BJ (cell line): ENCODE measurements around the gene ADGRV1. TPM values are rescaled to one million over a fixed set of nuclear protein-coding genes. Genes with fewer than 3 reads are reported as not detected.

Source experiments
- CTCF ChIA-PET: fragments of 350-600 bp; formaldehyde crosslinking; extraction: SDS; loops from one replicate; lab custom pipeline; 2021; ENCODE audit warnings: antibody characterized with exemption, inconsistent platforms; lab: Yijun Ruan, JAX
- POLR2A ChIA-PET: fragments of 300-600 bp; sonication (Branson Sonifier 250); formaldehyde crosslinking; extraction: SDS; loops from one replicate; lab custom pipeline; 2021; ENCODE audit warnings: antibody characterized with exemption; lab: Charles Lee
- DNase-seq: peaks from one replicate; pipeline ENCODE4 v3.0.0-alpha.2; 2011; ENCODE audit warnings: low read depth
- H3K27me3 ChIP-seq: 2 replicates; pipeline ENCODE4 v1.6.0; 2011; ENCODE audit warnings: low read length; ENCODE audit not compliant: control insufficient read depth, insufficient read depth
- H3K36me3 ChIP-seq: 2 replicates; pipeline ENCODE4 v1.5.1; 2011; ENCODE audit warnings: low read length; ENCODE audit not compliant: control insufficient read depth, insufficient read depth
- H3K4me3 ChIP-seq: 2 replicates; pipeline ENCODE4 v1.5.1; 2011; ENCODE audit warnings: low read depth, mild to moderate bottlenecking, control low read depth, low read length
- CTCF ChIP-seq: IDR thresholded peaks from 2 replicates; pipeline ENCODE4 v1.5.1; 2011; ENCODE audit warnings: low read depth, mild to moderate bottlenecking, control low read depth, inconsistent platforms, low read length, moderate library complexity; ENCODE audit not compliant: insufficient read depth
- polyA plus RNA-seq: library from polyadenylated mRNA; depleted of rRNA; stranded (reverse); fragments of >200 nt; gene quantifications from 2 replicates; pipeline ENCODE4 v1.2.3, GENCODE V29; 2011

The ADGRV1 gene
- polyA plus RNA-seq, 1 experiment: 0.15 TPM

- H3K4me3 ChIP-seq: no peak overlapping the region
- CTCF ChIA-PET: no interaction called here
- H3K27me3 ChIP-seq: peaks cover 3% of the 10 kb centered on the region
Observed at GRCh38 chr5:90551376-90551775, 7.2 kb upstream of the ADGRV1 start.

GRCh38 chr5:90553711-90554110, 4.9 kb upstream of the ADGRV1 start:
- peaks cover 12% of the 10 kb centered on the region for H3K27me3 ChIP-seq
- no peak for TF ChIP-seq CTCF
- no peak for DNase-seq
- POLR2A ChIA-PET: no interaction called here
- H3K36me3 ChIP-seq: no peaks in the 10 kb centered on the region
- CTCF ChIA-PET: no interaction called here
- no peak overlapping the region for H3K4me3 ChIP-seq

More at GRCh38 chr5:90551376-90551775, 7.2 kb upstream of the ADGRV1 start:
- POLR2A ChIA-PET: no interaction called here
- no peak for TF ChIP-seq CTCF
- no peak for DNase-seq
- H3K36me3 ChIP-seq: no peaks in the 10 kb centered on the region

GRCh38 chr5:90554358-90555006, 4.1 kb upstream of the ADGRV1 start:
- H3K4me3 ChIP-seq: no peak overlapping the region
- no peak for TF ChIP-seq CTCF
- CTCF ChIA-PET: no interaction called here
- DNase-seq: no peak
- no peaks in the 10 kb centered on the region for H3K36me3 ChIP-seq
- H3K27me3 ChIP-seq: peaks cover 13% of the 10 kb centered on the region
- POLR2A ChIA-PET: no interaction called here

GRCh38 chr5:90555666-90556065, 2.9 kb upstream of the ADGRV1 start:
- POLR2A ChIA-PET: no interaction called here
- Histone ChIP-seq H3K4me3 (no peak overlapping the region), H3K36me3 (no peaks in the 10 kb centered on the region), H3K27me3 (peaks cover 13% of the 10 kb centered on the region)
- DNase-seq: no peak
- TF ChIP-seq CTCF: no peak
- CTCF ChIA-PET: no interaction called here

GRCh38 chr5:90557391-90557790, 1.2 kb upstream of the ADGRV1 start:
- no peak for TF ChIP-seq CTCF
- ChIA-PET CTCF (no interaction called here), POLR2A (no interaction called here)
- Histone ChIP-seq H3K27me3 (peaks cover 13% of the 10 kb centered on the region), H3K36me3 (no peaks in the 10 kb centered on the region), H3K4me3 (no peak overlapping the region)
- DNase-seq: no peak
